IMR-90 (cell line): ENCODE results near the gene NPHS1.

Source experiments
- CHD1 ChIP-seq: IDR thresholded peaks from 2 replicates; pipeline ENCODE4 v1.6.1; 2012; ENCODE audit warnings: low read depth, low read length, improper control_type of control experiment
- FOS ChIP-seq: fragments of 150-350 bp; IDR thresholded peaks from 2 replicates; pipeline ENCODE4 v1.6.1; 2016; ENCODE audit warnings: low read depth, low read length
- MAFK ChIP-seq: IDR thresholded peaks from 2 replicates; pipeline ENCODE4 v1.6.1; 2012; ENCODE audit warnings: low read depth, low read length, improper control_type of control experiment
- MAZ ChIP-seq: IDR thresholded peaks from 2 replicates; pipeline ENCODE4 v1.6.1; 2012; ENCODE audit warnings: low read depth, mild to moderate bottlenecking, low read length, improper control_type of control experiment, moderate library complexity, borderline replicate concordance
- POLR2A ChIP-seq: IDR thresholded peaks from 2 replicates; pipeline ENCODE4 v1.6.1; 2012; ENCODE audit warnings: mild to moderate bottlenecking, low read depth, low read length
- RAD21 ChIP-seq: IDR thresholded peaks from 2 replicates; pipeline ENCODE4 v1.6.1; 2012; ENCODE audit warnings: low read length, improper control_type of control experiment
- SMC3 ChIP-seq: fragments of 150-350 bp; IDR thresholded peaks from 2 replicates; pipeline ENCODE4 v1.6.1; 2016; ENCODE audit warnings: low read depth, mild to moderate bottlenecking, antibody characterized with exemption, low read length, moderate library complexity
- TF ChIP-seq, protein P1 (sequence below): conservative IDR thresholded peaks from 2 replicates; pipeline ENCODE4 v1.5.1; 2012; ENCODE audit warnings: mild to moderate bottlenecking, low read depth, low read length, improper control_type of control experiment

DNA sequence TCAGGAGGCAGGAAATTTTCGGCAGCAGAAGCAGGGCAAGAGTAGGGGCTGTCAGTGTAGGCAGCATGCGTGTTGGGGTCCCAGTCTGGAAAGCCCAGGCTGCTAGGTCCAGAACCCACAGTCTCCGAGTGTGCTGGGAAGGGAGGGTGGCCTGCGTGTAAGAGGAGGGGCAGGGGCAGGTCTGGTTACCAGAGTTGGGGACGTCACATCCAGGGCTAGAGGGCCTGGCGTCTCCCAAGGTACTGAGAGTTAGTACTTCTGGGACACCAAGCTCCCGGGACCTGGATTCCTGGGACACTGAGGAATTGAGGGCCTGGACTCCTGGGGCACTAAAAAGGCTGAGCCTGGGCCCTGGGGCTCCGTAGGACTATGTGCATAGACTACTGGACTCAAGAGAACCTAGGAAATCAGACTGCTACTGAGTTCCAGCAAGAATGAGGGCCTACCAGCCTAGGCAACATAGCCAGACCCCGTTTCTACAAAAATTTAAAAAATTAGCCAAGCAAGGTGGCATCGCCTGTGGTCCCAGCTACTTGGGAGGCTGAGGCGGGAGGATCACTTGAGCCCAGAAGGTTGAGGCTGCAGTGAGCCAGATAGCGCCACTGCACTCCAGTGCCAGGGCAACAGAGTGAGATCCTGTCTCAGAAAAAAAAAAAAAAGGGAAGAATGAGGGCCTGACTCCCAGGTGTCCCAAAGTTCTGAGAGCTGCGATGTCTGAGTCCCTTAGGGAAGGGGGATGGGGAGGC is 45.6 kb upstream of the NPHS1 start:
- TF ChIP-seq, protein P1, sequence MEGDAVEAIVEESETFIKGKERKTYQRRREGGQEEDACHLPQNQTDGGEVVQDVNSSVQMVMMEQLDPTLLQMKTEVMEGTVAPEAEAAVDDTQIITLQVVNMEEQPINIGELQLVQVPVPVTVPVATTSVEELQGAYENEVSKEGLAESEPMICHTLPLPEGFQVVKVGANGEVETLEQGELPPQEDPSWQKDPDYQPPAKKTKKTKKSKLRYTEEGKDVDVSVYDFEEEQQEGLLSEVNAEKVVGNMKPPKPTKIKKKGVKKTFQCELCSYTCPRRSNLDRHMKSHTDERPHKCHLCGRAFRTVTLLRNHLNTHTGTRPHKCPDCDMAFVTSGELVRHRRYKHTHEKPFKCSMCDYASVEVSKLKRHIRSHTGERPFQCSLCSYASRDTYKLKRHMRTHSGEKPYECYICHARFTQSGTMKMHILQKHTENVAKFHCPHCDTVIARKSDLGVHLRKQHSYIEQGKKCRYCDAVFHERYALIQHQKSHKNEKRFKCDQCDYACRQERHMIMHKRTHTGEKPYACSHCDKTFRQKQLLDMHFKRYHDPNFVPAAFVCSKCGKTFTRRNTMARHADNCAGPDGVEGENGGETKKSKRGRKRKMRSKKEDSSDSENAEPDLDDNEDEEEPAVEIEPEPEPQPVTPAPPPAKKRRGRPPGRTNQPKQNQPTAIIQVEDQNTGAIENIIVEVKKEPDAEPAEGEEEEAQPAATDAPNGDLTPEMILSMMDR: no peak
- TF ChIP-seq MAZ (no peak), MAFK (no peak), FOS (no peak), RAD21 (no peak), POLR2A (no peak), CHD1 (no peak), SMC3 (no peak)
